ENCODE data around the gene UBAP2.

The UBAP2 gene

GRCh38 chr9:33880211-33881089 lies 168.2 kb downstream of the UBAP2 start:
- DNase-seq (ENCODE audit: low read depth in 3 of 3) = no peak

- DNase-seq (ENCODE audit: low read depth in 3 of 3) = no peak
Measured at GRCh38 chr9:33878691-33879366, 169.9 kb downstream of the UBAP2 start.

- DNase-seq (ENCODE audit: low read depth in 3 of 3) = no peak
Measured at GRCh38 chr9:33877727-33878489, 170.8 kb downstream of the UBAP2 start.

Measured in stimulated activated CD4-positive, alpha-beta T cell treated with anti-CD3 and anti-CD28 coated beads, TNF-alpha, amount 100 ng/mL, for 24 hours (primary cell).